K562 (cell line): ENCODE results near the gene ARHGAP26. TPM values are rescaled to one million over a fixed set of nuclear protein-coding genes. Genes with fewer than 3 reads are reported as not detected.

Experiments used
- ASH1L ChIP-seq: fragments of 450-650 bp; IDR thresholded peaks from 2 replicates; pipeline ENCODE4 v1.6.1; 2018; ENCODE audit warnings: borderline replicate concordance, mild to moderate bottlenecking, low read depth; ENCODE audit not compliant: partially characterized antibody
- CREBBP ChIP-seq: IDR thresholded peaks from one replicate; pipeline ENCODE4 v1.6.1; 2012; ENCODE audit warnings: low read depth, mild to moderate bottlenecking, control low read depth, inconsistent platforms, low read length
- CREM ChIP-seq: IDR thresholded peaks from 2 replicates; pipeline ENCODE4 v1.6.1; 2014; ENCODE audit warnings: antibody characterized with exemption, low read depth
- FIP1L1 ChIP-seq: fragments of 200-400 bp; formaldehyde crosslinking; IDR thresholded peaks from 2 replicates; pipeline ENCODE4 v1.6.1; 2018; ENCODE audit warnings: mild to moderate bottlenecking, low read depth, low read length; ENCODE audit not compliant: poor library complexity, severe bottlenecking
- FOXP1 ChIP-seq: sonication (generic); formaldehyde crosslinking; IDR thresholded peaks from 2 replicates; pipeline ENCODE4 v1.8.0; 2022; ENCODE audit warnings: mild to moderate bottlenecking, missing genetic modification reagents
- GATAD2A ChIP-seq: fragments of 450-650 bp; IDR thresholded peaks from 2 replicates; pipeline ENCODE4 v1.6.1; 2017
- JUND ChIP-seq, 2 experiments: IDR thresholded peaks; 2 replicates in 1 of 2; 3 replicates in 1 of 2; pipeline ENCODE4 v1.6.1; 2011; ENCODE audit warnings: borderline replicate concordance in 2 of 2, low read depth in 2 of 2, low read length in 2 of 2, improper control_type of control experiment in 1 of 2, missing biosample characterization in 1 of 2, missing genetic modification characterization in 1 of 2, missing genetic modification reagents in 1 of 2
- KHSRP ChIP-seq: fragments of 450-650 bp; IDR thresholded peaks from 2 replicates; pipeline ENCODE4 v1.6.1; 2017
- MEF2A ChIP-seq: IDR thresholded peaks from 2 replicates; pipeline ENCODE4 v1.6.1; 2011; ENCODE audit warnings: low read depth, mild to moderate bottlenecking, low read length, moderate library complexity; ENCODE audit not compliant: control insufficient read depth
- MEIS2 ChIP-seq: fragments of 450-650 bp; IDR thresholded peaks from 2 replicates; pipeline ENCODE4 v1.6.1; 2014; ENCODE audit warnings: mild to moderate bottlenecking; ENCODE audit not compliant: partially characterized antibody
- MXI1 ChIP-seq: IDR thresholded peaks from 2 replicates; pipeline ENCODE4 v1.6.1; 2011; ENCODE audit warnings: low read depth, mild to moderate bottlenecking, improper control_type of control experiment, low read length
- NCOA1 ChIP-seq: fragments of 450-650 bp; IDR thresholded peaks from 2 replicates; pipeline ENCODE4 v1.6.1; 2016; ENCODE audit warnings: low read depth
- SFPQ ChIP-seq: fragments of 200-400 bp; formaldehyde crosslinking; IDR thresholded peaks from 2 replicates; pipeline ENCODE4 v1.6.1; 2017; ENCODE audit warnings: mild to moderate bottlenecking, low read depth, low read length, moderate library complexity
- SREBF1 ChIP-seq: fragments of 150-350 bp; IDR thresholded peaks from 2 replicates; pipeline ENCODE4 v1.6.1; 2014; ENCODE audit warnings: antibody characterized with exemption, low read depth, low read length, borderline replicate concordance
- STAT5A ChIP-seq: IDR thresholded peaks from 2 replicates; pipeline ENCODE4 v1.6.1; 2012; ENCODE audit warnings: low read length, inconsistent platforms, borderline replicate concordance
- TAF9B ChIP-seq: fragments of 450-650 bp; IDR thresholded peaks from 2 replicates; pipeline ENCODE4 v1.6.1; 2018; ENCODE audit warnings: mild to moderate bottlenecking; ENCODE audit not compliant: partially characterized antibody
- TRIM25 ChIP-seq: fragments of 450-650 bp; IDR thresholded peaks from 2 replicates; pipeline ENCODE4 v1.7.0; 2016; ENCODE audit warnings: borderline replicate concordance
- XRCC4 ChIP-seq: IDR thresholded peaks from one replicate; pipeline ENCODE4 v1.6.1; 2011; ENCODE audit not compliant: insufficient read depth, insufficient read length; ENCODE audit errors: extremely low read depth
- ZBTB8A ChIP-seq: fragments of 450-650 bp; IDR thresholded peaks from 2 replicates; pipeline ENCODE4 v1.6.1; 2018; ENCODE audit warnings: mild to moderate bottlenecking, moderate library complexity; ENCODE audit not compliant: partially characterized antibody
- ZNF589 ChIP-seq: fragments of 200-800 bp; sonication (Bioruptor generic); IDR thresholded peaks from 2 replicates; pipeline ENCODE4 v1.6.1; 2016; ENCODE audit warnings: low read depth, missing genetic modification characterization, missing compliant biosample characterization
- polyA plus RNA-seq, 8 experiments: library from polyadenylated mRNA; depleted of rRNA in 4 of 8; stranded (reverse) in 5 of 8; unstranded in 3 of 8; fragments of >200 nt; fragmentation: Nextera tagmentation in 2 of 8; fragmentation: Illumina TruSeq in 1 of 8; extraction: Ambion mirVana in 2 of 8; extraction: Trizol in 1 of 8; gene quantifications; 2 replicates each; pipeline versions ENCODE4 v1.2.1 to v1.2.3, GENCODE V29; 2011 to 2014; ENCODE audit warnings: inconsistent platforms in 1 of 8, missing spikeins in 1 of 8
- total RNA-seq, 7 experiments: library from RNA; depleted of rRNA in 6 of 7; stranded (reverse); fragments of >200 nt in 6 of 7; fragmentation: Illumina TruSeq in 2 of 7; extraction: Trizol in 2 of 7; gene quantifications; 2 replicates each; pipeline versions ENCODE4 v1.2.1 to v1.2.3, GENCODE V29; 2011 to 2021; ENCODE audit warnings: low replicate concordance in 1 of 7
- TF ChIP-seq, protein P1 (sequence below), 3 experiments: fragments of 200-800 bp in 1 of 3; sonication (Bioruptor generic) in 1 of 3; sonication (generic) in 1 of 3; formaldehyde crosslinking in 1 of 3; IDR thresholded peaks; 2 replicates each; pipeline versions ENCODE4 v1.6.1 to v1.8.0; 2016 to 2022; ENCODE audit warnings: mild to moderate bottlenecking in 2 of 3, missing compliant biosample characterization in 2 of 3, missing genetic modification characterization in 2 of 3, missing genetic modification reagents in 1 of 3

Gene ARHGAP26
- total and polyA plus RNA-seq, 9 of the 15 experiments (the other 6 are each of a cell fraction or from before 2014, with no cell fraction given) = 0.13 to 1.1 (median 0.55) TPM

DNA sequence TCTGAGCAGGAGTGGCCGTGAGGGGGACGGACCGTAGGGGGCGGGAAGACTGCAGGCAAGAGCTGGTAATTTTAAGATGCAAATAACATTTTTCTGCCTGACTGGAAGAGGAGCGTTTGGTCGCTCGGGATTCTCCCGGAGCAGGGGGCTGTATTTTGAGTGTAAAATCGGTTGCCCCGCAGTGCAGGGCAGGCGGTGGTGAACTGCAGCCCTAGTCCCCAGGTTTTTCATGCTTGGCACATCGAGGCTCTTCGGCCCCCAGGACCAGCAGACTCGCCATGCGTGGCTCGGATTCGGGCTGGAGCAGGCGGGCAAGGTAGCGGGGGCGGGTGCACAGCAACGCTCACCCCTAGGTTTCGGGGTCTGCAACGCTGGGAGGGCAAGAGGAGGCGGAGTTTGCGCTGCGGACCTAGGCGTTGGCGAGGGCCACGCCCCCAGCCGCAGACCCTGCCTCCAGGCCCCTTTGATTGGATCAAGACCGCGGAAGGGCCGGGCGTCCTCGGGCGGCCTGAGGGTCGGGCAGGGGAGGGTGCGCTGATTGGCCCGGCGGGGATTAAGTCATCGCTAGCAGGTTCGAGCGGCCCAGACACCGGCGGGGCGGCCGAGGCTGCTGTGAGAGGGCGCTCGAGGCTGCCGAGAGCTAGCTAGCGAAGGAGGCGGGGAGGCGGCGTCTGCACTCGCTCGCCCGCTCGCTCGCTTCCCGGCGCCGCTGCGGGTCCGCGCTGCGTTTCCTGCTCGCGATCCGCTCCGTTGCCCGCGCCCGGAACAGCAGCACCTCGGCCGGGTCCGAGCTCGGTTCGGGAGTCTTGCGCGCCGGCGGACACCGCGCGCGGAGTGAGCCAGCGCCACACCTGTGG lies at the start of gene ARHGAP26 (continued):
- TF ChIP-seq MXI1 (no peak), FIP1L1 (no peak), NCOA1 (no peak), CREBBP (no peak), SREBF1 (no peak), GATAD2A (no peak), KHSRP (no peak), STAT5A (no peak), MEF2A (no peak), ZBTB8A (no peak), ZNF589 (CRISPR knock-in tag) (no peak), CREM (peak; percentile 35; the same call in 1 of the 2 replicates), SFPQ (no peak), MEIS2 (no peak), JUND (IDR thresholded peaks at IDR 0.05; ENCODE audit: borderline replicate concordance, low read depth, low read length) (peak; percentile 58; the same call in 1 of the 2 replicates), JUND (tag; IDR thresholded peaks at IDR 0.05; ENCODE audit: borderline replicate concordance, low read depth, low read length) (peak; percentile 39; the same call in 1 of the 3 replicates), XRCC4 (no peak), ASH1L (no peak), FOXP1 (no peak), TAF9B (no peak), TRIM25 (no peak)
- TF ChIP-seq, protein P1, sequence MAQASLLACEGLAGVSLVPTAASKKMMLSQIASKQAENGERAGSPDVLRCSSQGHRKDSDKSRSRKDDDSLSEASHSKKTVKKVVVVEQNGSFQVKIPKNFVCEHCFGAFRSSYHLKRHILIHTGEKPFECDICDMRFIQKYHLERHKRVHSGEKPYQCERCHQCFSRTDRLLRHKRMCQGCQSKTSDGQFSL (CRISPR knock-in tag; IDR thresholded peaks at IDR 0.05) = no peak
- TF ChIP-seq, protein P1 (tag; IDR thresholded peaks at IDR 0.05) = no peak
